ENCODE measurements around the gene HSD17B7. TPM values are rescaled to one million over a fixed set of nuclear protein-coding genes. Genes with fewer than 3 reads are reported as not detected.

Gene HSD17B7
- polyA plus RNA-seq, 1 donor from 2014 or later = 75.5 TPM

DNA sequence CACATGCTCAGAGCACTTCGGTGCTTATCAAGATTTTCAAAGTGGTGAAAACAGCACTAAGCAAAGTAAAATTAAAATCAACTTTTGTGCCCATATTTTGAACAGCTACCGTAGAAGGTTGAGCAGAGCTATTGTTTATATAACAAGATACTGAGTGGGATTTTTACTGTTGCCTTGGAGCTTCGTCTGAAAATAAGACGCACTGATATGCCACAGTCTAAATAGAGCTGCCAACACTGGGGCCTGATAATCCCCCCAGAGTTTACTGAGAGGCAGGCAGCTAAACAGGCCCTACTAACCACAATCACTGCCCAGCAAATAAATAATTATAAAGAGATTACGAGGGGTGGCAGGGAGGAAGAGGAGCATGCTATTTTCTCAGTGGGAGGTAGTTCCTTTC is 71.1 kb downstream of the HSD17B7 start:
- TF ChIP-seq EZH2 (IDR thresholded peaks at IDR 0.05; ENCODE audit: borderline replicate concordance, insufficient read depth, low read length, poor library complexity, severe bottlenecking) = no peak
- no peak for TF ChIP-seq SMC3 (conservative IDR thresholded peaks at IDR 0.05; ENCODE audit: poor library complexity)
- no peak for TF ChIP-seq TAF1 (IDR thresholded peaks at IDR 0.05; ENCODE audit: low read depth)
- no peak for TF ChIP-seq RAD21 (conservative IDR thresholded peaks at IDR 0.05)
- TF ChIP-seq EP300 (conservative IDR thresholded peaks at IDR 0.05; ENCODE audit: poor library complexity, severe bottlenecking) = no peak
- TF ChIP-seq MXI1 (conservative IDR thresholded peaks at IDR 0.05; ENCODE audit: poor library complexity, severe bottlenecking) = no peak
- H3K9ac ChIP-seq (ENCODE audit: low read length) = no peak overlapping the region
- no peaks in the 10 kb centered on the region for H4K20me1 ChIP-seq (ENCODE audit: insufficient read depth)
- no peaks in the 10 kb centered on the region for H3K27me3 ChIP-seq (ENCODE audit: insufficient read depth, low read depth, low read length)
- no peaks in the 10 kb centered on the region for H3K36me3 ChIP-seq (ENCODE audit: insufficient read depth, low read length)
- H3F3A ChIP-seq (ENCODE audit: insufficient read depth, low read length, poor library complexity, severe bottlenecking) = no peaks in the 10 kb centered on the region
- H3K27ac ChIP-seq (ENCODE audit: low read length) = no peak overlapping the region
- H2AFZ ChIP-seq (ENCODE audit: low read depth, low read length) = no peak overlapping the region
- H3K4me3 ChIP-seq (ENCODE audit: low read length) = no peak overlapping the region
- H3K4me2 ChIP-seq (ENCODE audit: low read length) = no peak overlapping the region
- no peaks in the 10 kb centered on the region for H3K9me2 ChIP-seq (ENCODE audit: insufficient read depth, low read length)
- H3K79me2 ChIP-seq (replicated peaks; ENCODE audit: insufficient read depth, low read length) = no peaks in the 10 kb centered on the region
- H3K9me3 ChIP-seq (ENCODE audit: low read length) = no peaks in the 10 kb centered on the region

Small RNA genes within 50 kb of the gene (small RNA-seq; reads per million reads assigned to genes)
- 0 to 0.08 (median 0) reads per million in 3 experiments for gene RN7SL861P

Other genes with a start within 250 kb of the HSD17B7 start
- 32.3 and 40.1 TPM in 2 replicates for gene UAP1, start 229.0 kb upstream of the HSD17B7 start, polyA plus RNA-seq
- gene DDR2, start 158.2 kb upstream of the HSD17B7 start, polyA plus RNA-seq = 0.69 and 0.76 TPM in 2 replicates
- not detected in 2 replicates for gene CCDC190, start 70.5 kb downstream of the HSD17B7 start, polyA plus RNA-seq

All from neural cell (in vitro differentiated cells).